Liver (tissue), 9 donors: ENCODE data around the gene PPP2R5B. TPM values are rescaled to one million over a fixed set of nuclear protein-coding genes. Genes with fewer than 3 reads are reported as not detected.

ENCODE experiments used
- DNase-seq: peaks from one replicate; pipeline ENCODE4 v3.0.0-alpha.2; 2017; ENCODE audit warnings: low spot score
- H3K27ac ChIP-seq, 2 donors: one replicate each; pipeline ENCODE4 v1.7.0; 2013; ENCODE audit warnings: inconsistent platforms in 2 of 2, low read length in 2 of 2, control low read depth in 1 of 2, low read depth in 1 of 2, mild to moderate bottlenecking in 1 of 2
- H3K27me3 ChIP-seq, 4 donors: one replicate each; pipeline versions ENCODE4 v1.6.1 to v1.7.0; 2013; ENCODE audit warnings: low read length in 3 of 4, inconsistent platforms in 1 of 4, mild to moderate bottlenecking in 1 of 4, moderate library complexity in 1 of 4; ENCODE audit not compliant: control insufficient read depth in 4 of 4, insufficient read depth in 4 of 4
- H3K36me3 ChIP-seq, 4 donors: one replicate each; pipeline versions ENCODE4 v1.6.1 to v1.7.0; 2013; ENCODE audit warnings: low read length in 3 of 4, mild to moderate bottlenecking in 3 of 4, low read depth in 1 of 4, moderate library complexity in 1 of 4; ENCODE audit not compliant: control insufficient read depth in 4 of 4, insufficient read depth in 3 of 4
- H3K4me1 ChIP-seq, 4 donors: one replicate each; pipeline versions ENCODE4 v1.6.1 to v1.7.0; 2013; ENCODE audit warnings: low read length in 3 of 4, mild to moderate bottlenecking in 3 of 4, moderate library complexity in 1 of 4; ENCODE audit not compliant: control insufficient read depth in 4 of 4, insufficient read depth in 4 of 4
- H3K4me3 ChIP-seq, 3 donors: one replicate each; pipeline versions ENCODE4 v1.6.1 to v1.7.0; 2013; ENCODE audit warnings: low read length in 3 of 3, control low read depth in 1 of 3, low read depth in 1 of 3, mild to moderate bottlenecking in 1 of 3
- H3K9ac ChIP-seq, 2 donors: one replicate each; pipeline ENCODE4 v1.7.0; 2013; ENCODE audit warnings: low read length in 2 of 2, mild to moderate bottlenecking in 2 of 2, moderate library complexity in 2 of 2, control low read depth in 1 of 2, low read depth in 1 of 2
- H3K9me3 ChIP-seq, 4 donors: one replicate each; pipeline versions ENCODE4 v1.6.1 to v1.7.0; 2013; ENCODE audit warnings: low read length in 3 of 4; ENCODE audit not compliant: control insufficient read depth in 4 of 4
- EGR1 ChIP-seq, 2 donors: IDR thresholded peaks; 2 replicates each; pipeline ENCODE4 v1.6.1; 2016 to 2018; ENCODE audit warnings: antibody characterized with exemption in 2 of 2, low read depth in 2 of 2
- FOXA1 ChIP-seq: IDR thresholded peaks from 2 replicates; pipeline ENCODE4 v1.6.1; 2016; ENCODE audit warnings: antibody characterized with exemption
- FOXA2 ChIP-seq: IDR thresholded peaks from 2 replicates; pipeline ENCODE4 v1.6.1; 2016; ENCODE audit warnings: antibody characterized with exemption
- GABPA ChIP-seq, 2 donors: IDR thresholded peaks in 1 of 2; conservative IDR thresholded peaks in 1 of 2; 2 replicates each; pipeline ENCODE4 v1.6.1; 2016; ENCODE audit warnings: antibody characterized with exemption in 2 of 2, mild to moderate bottlenecking in 1 of 2, moderate library complexity in 1 of 2
- HNF4A ChIP-seq, 2 donors: conservative IDR thresholded peaks; 2 replicates each; pipeline ENCODE4 v1.6.1; 2016; ENCODE audit warnings: antibody characterized with exemption in 2 of 2, mild to moderate bottlenecking in 2 of 2
- HNF4G ChIP-seq: IDR thresholded peaks from 2 replicates; pipeline ENCODE4 v1.6.1; 2016; ENCODE audit warnings: antibody characterized with exemption
- JUND ChIP-seq, 2 donors: IDR thresholded peaks; 2 replicates each; pipeline ENCODE4 v1.6.1; 2016; ENCODE audit warnings: antibody characterized with exemption in 2 of 2
- NR2F2 ChIP-seq: IDR thresholded peaks from 2 replicates; pipeline ENCODE4 v1.6.1; 2016; ENCODE audit warnings: antibody characterized with exemption
- RAD21 ChIP-seq, 2 donors: IDR thresholded peaks; 2 replicates each; pipeline ENCODE4 v1.6.1; 2016; ENCODE audit warnings: antibody characterized with exemption in 2 of 2, mild to moderate bottlenecking in 2 of 2
- RXRA ChIP-seq, 2 donors: IDR thresholded peaks; 2 replicates each; pipeline ENCODE4 v1.6.1; 2017 to 2018; ENCODE audit warnings: antibody characterized with exemption in 2 of 2, mild to moderate bottlenecking in 1 of 2
- SP1 ChIP-seq: IDR thresholded peaks from 2 replicates; pipeline ENCODE4 v1.6.1; 2018; ENCODE audit warnings: antibody characterized with exemption, mild to moderate bottlenecking
- TAF1 ChIP-seq: conservative IDR thresholded peaks from 2 replicates; pipeline ENCODE4 v1.6.1; 2016; ENCODE audit warnings: antibody characterized with exemption, mild to moderate bottlenecking
- YY1 ChIP-seq: IDR thresholded peaks from 2 replicates; pipeline ENCODE4 v1.6.1; 2016; ENCODE audit warnings: antibody characterized with exemption, mild to moderate bottlenecking
- WGBS: extraction: QIAGEN DNeasy Blood & Tissue Kit; methylation state at CpG from one replicate; pipeline ENCODE4 v1.1.7; 2013; 5-methylcytosine and 5-hydroxymethylcytosine counted together
- polyA plus RNA-seq, 2 donors: library from polyadenylated mRNA; stranded (reverse) in 1 of 2; unstranded in 1 of 2; fragments of 200-250 nt in 1 of 2; fragments of >200 nt in 1 of 2; fragmentation: Nextera tagmentation in 1 of 2; extraction: Ambion mirVana in 1 of 2; gene quantifications; one replicate each; pipeline versions ENCODE4 v1.2.1 to v1.2.3, GENCODE V29; 2013 to 2015
- total RNA-seq, 2 donors: library from RNA; depleted of rRNA; stranded (reverse); fragments of >200 nt; gene quantifications; one replicate each; pipeline ENCODE4 v1.2.3, GENCODE V29; 2014
- TF ChIP-seq, protein P1 (sequence below): fragments of 150-350 bp; IDR thresholded peaks from 2 replicates; pipeline ENCODE4 v1.5.1; 2017; ENCODE audit warnings: improper control_type of control experiment, low read depth, low read length; ENCODE audit not compliant: missing input control
- TF ChIP-seq, protein P2 (sequence below): IDR thresholded peaks from 2 replicates; pipeline ENCODE4 v1.6.1; 2016; ENCODE audit warnings: antibody characterized with exemption, mild to moderate bottlenecking
- TF ChIP-seq, protein P3 (sequence below): IDR thresholded peaks from 2 replicates; pipeline ENCODE4 v1.6.1; 2016; ENCODE audit warnings: antibody characterized with exemption
- donor health status: healthy.
- donor health status: healthy.
- donor health status: healthy.
- donor health status: healthy.
- donor health status: healthy.

PPP2R5B gene
- total and polyA plus RNA-seq, 4 donors = 2.9 to 6.6 (median 5.1) TPM

DNA sequence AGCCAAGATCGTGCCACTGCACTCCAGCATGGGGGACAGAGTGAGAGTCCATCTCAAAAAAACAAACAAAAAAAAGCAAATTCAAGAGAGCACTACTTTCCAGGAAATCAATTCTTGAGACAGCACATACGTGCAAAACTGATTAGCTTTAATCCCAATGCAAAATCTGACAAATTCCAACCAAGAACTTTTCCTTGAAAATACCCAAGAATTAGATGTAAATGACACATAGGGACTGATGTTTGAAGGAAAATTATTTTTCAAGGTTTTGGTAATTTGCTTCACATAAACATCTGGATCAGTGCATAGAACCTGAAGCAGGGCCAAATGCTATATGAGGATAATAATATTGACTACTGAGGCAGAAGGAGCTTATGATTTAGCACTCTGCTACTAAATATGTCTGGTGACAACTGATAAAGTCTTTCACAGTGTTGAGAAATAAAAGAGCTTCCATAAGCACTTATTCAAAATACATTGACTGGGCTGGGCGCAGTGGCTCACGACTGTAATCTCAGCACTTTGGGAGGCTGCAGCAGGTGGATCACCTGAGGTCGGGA is 38.7 kb downstream of the PPP2R5B start:
- H3K9me3 ChIP-seq = no peaks in the 10 kb centered on the region
- no peaks in the 10 kb centered on the region for H3K27me3 ChIP-seq
- no peak overlapping the region for H3K4me3 ChIP-seq
- H3K9ac ChIP-seq = no peak overlapping the region
- H3K4me1 ChIP-seq = no peaks in the 10 kb centered on the region
- TF ChIP-seq, protein P1, sequence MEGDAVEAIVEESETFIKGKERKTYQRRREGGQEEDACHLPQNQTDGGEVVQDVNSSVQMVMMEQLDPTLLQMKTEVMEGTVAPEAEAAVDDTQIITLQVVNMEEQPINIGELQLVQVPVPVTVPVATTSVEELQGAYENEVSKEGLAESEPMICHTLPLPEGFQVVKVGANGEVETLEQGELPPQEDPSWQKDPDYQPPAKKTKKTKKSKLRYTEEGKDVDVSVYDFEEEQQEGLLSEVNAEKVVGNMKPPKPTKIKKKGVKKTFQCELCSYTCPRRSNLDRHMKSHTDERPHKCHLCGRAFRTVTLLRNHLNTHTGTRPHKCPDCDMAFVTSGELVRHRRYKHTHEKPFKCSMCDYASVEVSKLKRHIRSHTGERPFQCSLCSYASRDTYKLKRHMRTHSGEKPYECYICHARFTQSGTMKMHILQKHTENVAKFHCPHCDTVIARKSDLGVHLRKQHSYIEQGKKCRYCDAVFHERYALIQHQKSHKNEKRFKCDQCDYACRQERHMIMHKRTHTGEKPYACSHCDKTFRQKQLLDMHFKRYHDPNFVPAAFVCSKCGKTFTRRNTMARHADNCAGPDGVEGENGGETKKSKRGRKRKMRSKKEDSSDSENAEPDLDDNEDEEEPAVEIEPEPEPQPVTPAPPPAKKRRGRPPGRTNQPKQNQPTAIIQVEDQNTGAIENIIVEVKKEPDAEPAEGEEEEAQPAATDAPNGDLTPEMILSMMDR = no peak
- TF ChIP-seq HNF4G = no peak
- DNase-seq = no peak
- 85% methylated on average over 5 of the region's 5 CpGs for WGBS
- H3K27ac ChIP-seq = no peak overlapping the region
- no peaks in the 10 kb centered on the region for H3K36me3 ChIP-seq

DNA sequence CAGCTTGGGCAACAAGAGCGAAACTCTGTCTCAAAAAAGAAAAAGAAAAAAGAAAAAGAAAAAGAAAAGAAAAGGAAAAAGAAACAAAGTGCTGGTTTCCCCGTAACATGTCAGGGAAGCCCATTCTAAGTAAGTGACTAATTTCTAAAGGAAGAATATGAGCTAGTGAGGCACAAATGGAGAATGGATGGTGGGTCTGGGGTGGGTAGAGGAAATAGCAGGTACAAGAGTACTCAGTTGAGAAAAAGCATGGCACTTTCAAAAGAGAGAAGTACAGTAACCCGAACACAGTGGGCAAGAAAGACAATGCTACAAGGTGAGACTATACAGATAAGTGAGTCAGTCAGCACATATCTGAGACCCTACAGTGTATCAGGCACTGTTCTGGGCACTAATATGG is 42.9 kb downstream of the PPP2R5B start:
- TF ChIP-seq RAD21 (IDR thresholded peaks at IDR 0.05) (no peak), HNF4G (no peak), GABPA (IDR thresholded peaks at IDR 0.05 in 1 of 2, conservative IDR thresholded peaks at IDR 0.05 in 1 of 2) (no peak), RXRA (IDR thresholded peaks at IDR 0.05) (no peak), HNF4A (conservative IDR thresholded peaks at IDR 0.05) (no peak), EGR1 (IDR thresholded peaks at IDR 0.05; ENCODE audit: low read depth in 2 of 2) (no peak), JUND (IDR thresholded peaks at IDR 0.05) (no peak), TAF1 (no peak), FOXA2 (no peak), YY1 (no peak), NR2F2 (no peak), FOXA1 (no peak)
- TF ChIP-seq, protein P2, sequence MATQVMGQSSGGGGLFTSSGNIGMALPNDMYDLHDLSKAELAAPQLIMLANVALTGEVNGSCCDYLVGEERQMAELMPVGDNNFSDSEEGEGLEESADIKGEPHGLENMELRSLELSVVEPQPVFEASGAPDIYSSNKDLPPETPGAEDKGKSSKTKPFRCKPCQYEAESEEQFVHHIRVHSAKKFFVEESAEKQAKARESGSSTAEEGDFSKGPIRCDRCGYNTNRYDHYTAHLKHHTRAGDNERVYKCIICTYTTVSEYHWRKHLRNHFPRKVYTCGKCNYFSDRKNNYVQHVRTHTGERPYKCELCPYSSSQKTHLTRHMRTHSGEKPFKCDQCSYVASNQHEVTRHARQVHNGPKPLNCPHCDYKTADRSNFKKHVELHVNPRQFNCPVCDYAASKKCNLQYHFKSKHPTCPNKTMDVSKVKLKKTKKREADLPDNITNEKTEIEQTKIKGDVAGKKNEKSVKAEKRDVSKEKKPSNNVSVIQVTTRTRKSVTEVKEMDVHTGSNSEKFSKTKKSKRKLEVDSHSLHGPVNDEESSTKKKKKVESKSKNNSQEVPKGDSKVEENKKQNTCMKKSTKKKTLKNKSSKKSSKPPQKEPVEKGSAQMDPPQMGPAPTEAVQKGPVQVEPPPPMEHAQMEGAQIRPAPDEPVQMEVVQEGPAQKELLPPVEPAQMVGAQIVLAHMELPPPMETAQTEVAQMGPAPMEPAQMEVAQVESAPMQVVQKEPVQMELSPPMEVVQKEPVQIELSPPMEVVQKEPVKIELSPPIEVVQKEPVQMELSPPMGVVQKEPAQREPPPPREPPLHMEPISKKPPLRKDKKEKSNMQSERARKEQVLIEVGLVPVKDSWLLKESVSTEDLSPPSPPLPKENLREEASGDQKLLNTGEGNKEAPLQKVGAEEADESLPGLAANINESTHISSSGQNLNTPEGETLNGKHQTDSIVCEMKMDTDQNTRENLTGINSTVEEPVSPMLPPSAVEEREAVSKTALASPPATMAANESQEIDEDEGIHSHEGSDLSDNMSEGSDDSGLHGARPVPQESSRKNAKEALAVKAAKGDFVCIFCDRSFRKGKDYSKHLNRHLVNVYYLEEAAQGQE = no peak
- Histone ChIP-seq H3K4me1 (peaks cover 0 to 10% (median 7%) of the 10 kb centered on the region in 4 donors), H3K9me3 (peaks cover 0 to 1% (median 0%) of the 10 kb centered on the region in 4 donors), H3K4me3 (no peak overlapping the region), H3K27ac (no peak overlapping the region), H3K36me3 (no peaks in the 10 kb centered on the region), H3K9ac (no peak overlapping the region), H3K27me3 (no peaks in the 10 kb centered on the region)
- 95% methylated on average over 3 of the region's 3 CpGs for WGBS
- no peak for DNase-seq

DNA sequence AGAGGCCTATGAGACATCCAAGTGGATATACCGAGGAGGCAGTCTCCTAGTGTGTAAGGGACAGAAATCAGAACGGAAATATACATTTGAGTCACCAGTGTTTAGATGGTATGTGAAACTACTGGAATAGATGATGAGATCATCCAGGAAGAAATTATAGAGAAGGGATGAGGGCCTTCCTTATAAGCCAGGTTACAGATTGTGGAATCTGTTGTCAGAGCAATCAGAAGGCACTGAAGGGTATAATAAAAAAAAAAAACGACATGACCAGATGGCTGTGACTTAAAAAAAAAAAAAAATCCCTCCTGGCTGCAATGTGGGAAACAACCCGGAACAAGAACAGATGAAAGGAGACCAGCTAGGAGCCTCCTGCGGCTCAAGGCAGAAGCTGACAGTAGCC is 44.7 kb downstream of the PPP2R5B start:
- Histone ChIP-seq H3K4me1 (peaks cover 0 to 10% (median 7%) of the 10 kb centered on the region in 4 donors), H3K9me3 (peaks cover 0 to 1% (median 0%) of the 10 kb centered on the region in 4 donors), H3K9ac (no peak overlapping the region), H3K27me3 (no peaks in the 10 kb centered on the region), H3K4me3 (no peak overlapping the region), H3K27ac (no peak overlapping the region), H3K36me3 (no peaks in the 10 kb centered on the region)
- no peak for DNase-seq
- WGBS = 65% methylated on average over 5 of the region's 5 CpGs
- TF ChIP-seq YY1 = no peak
- no peak for TF ChIP-seq NR2F2
- TF ChIP-seq TAF1 = no peak
- no peak for TF ChIP-seq RXRA (IDR thresholded peaks at IDR 0.05)
- no peak for TF ChIP-seq EGR1 (IDR thresholded peaks at IDR 0.05; ENCODE audit: low read depth in 2 of 2)
- TF ChIP-seq FOXA2 = no peak
- TF ChIP-seq, protein P2 = no peak
- TF ChIP-seq SP1 = no peak
- no peak for TF ChIP-seq HNF4G
- no peak for TF ChIP-seq GABPA (IDR thresholded peaks at IDR 0.05 in 1 of 2, conservative IDR thresholded peaks at IDR 0.05 in 1 of 2)
- no peak for TF ChIP-seq FOXA1
- TF ChIP-seq, protein P3, sequence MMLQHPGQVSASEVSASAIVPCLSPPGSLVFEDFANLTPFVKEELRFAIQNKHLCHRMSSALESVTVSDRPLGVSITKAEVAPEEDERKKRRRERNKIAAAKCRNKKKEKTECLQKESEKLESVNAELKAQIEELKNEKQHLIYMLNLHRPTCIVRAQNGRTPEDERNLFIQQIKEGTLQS = no peak
- TF ChIP-seq RAD21 (IDR thresholded peaks at IDR 0.05) = no peak
